HEK293T (cell line): ENCODE results near the gene DCP1A.

Source experiments
- CTCF ChIA-PET: fragments of 350-600 bp; formaldehyde crosslinking; extraction: SDS; loops from one replicate; lab custom pipeline; 2021; ENCODE audit warnings: antibody characterized with exemption, inconsistent platforms; lab: Yijun Ruan, JAX
- POLR2A ChIA-PET: fragments of 350-600 bp; formaldehyde crosslinking; extraction: SDS; loops from one replicate; lab custom pipeline; 2020; ENCODE audit warnings: antibody characterized with exemption, inconsistent platforms; lab: Yijun Ruan, JAX
- DNase-seq: peaks from one replicate; pipeline ENCODE4 v3.0.0; 2012; ENCODE audit warnings: mixed read lengths; ENCODE audit errors: extremely low spot score
- ARNT ChIP-seq: fragments of 450-650 bp; IDR thresholded peaks from 2 replicates; pipeline ENCODE4 v1.6.1; 2017; ENCODE audit warnings: mild to moderate bottlenecking
- BHLHE40 ChIP-seq: fragments of 450-650 bp; IDR thresholded peaks from 2 replicates; pipeline ENCODE4 v1.6.1; 2016; ENCODE audit warnings: mild to moderate bottlenecking, moderate library complexity, borderline replicate concordance
- CTBP1 ChIP-seq: fragments of 450-650 bp; IDR thresholded peaks from 2 replicates; pipeline ENCODE4 v1.6.1; 2016; ENCODE audit warnings: borderline replicate concordance
- ELF4 ChIP-seq: fragments of 450-650 bp; IDR thresholded peaks from 2 replicates; pipeline ENCODE4 v1.6.1; 2017; ENCODE audit warnings: antibody characterized with exemption
- FOXA1 ChIP-seq: fragments of 450-650 bp; IDR thresholded peaks from 2 replicates; pipeline ENCODE4 v1.6.1; 2016; ENCODE audit warnings: mild to moderate bottlenecking
- FOXK2 ChIP-seq: fragments of 450-650 bp; IDR thresholded peaks from 2 replicates; pipeline ENCODE4 v1.6.1; 2016; ENCODE audit warnings: mild to moderate bottlenecking
- FOXM1 ChIP-seq: fragments of 450-650 bp; IDR thresholded peaks from 2 replicates; pipeline ENCODE4 v1.6.1; 2017; ENCODE audit warnings: mild to moderate bottlenecking, borderline replicate concordance
- HDGF ChIP-seq: fragments of 450-650 bp; IDR thresholded peaks from 2 replicates; pipeline ENCODE4 v1.6.1; 2017; ENCODE audit warnings: antibody characterized with exemption, borderline replicate concordance
- L3MBTL2 ChIP-seq: fragments of 450-650 bp; conservative IDR thresholded peaks from 2 replicates; pipeline ENCODE4 v1.6.1; 2016; ENCODE audit warnings: mild to moderate bottlenecking
- LEF1 ChIP-seq: fragments of 450-650 bp; IDR thresholded peaks from 2 replicates; pipeline ENCODE4 v1.6.1; 2017; ENCODE audit warnings: mild to moderate bottlenecking, borderline replicate concordance
- NFRKB ChIP-seq: fragments of 450-650 bp; IDR thresholded peaks from 2 replicates; pipeline ENCODE4 v1.6.1; 2016; ENCODE audit warnings: mild to moderate bottlenecking, moderate library complexity
- SP1 ChIP-seq: fragments of 450-650 bp; IDR thresholded peaks from 2 replicates; pipeline ENCODE4 v1.6.1; 2017
- SUZ12 ChIP-seq: fragments of 450-650 bp; IDR thresholded peaks from 2 replicates; pipeline ENCODE4 v1.6.1; 2016; ENCODE audit warnings: mild to moderate bottlenecking
- TARDBP ChIP-seq: fragments of 450-650 bp; IDR thresholded peaks from 2 replicates; pipeline ENCODE4 v1.6.1; 2016
- ZNF384 ChIP-seq: fragments of 450-650 bp; IDR thresholded peaks from 2 replicates; pipeline ENCODE4 v1.6.1; 2016
- TF ChIP-seq, protein P1 (sequence below): fragments of 450-650 bp; IDR thresholded peaks from 2 replicates; pipeline ENCODE4 v1.6.1; 2016

DCP1A gene

DNA sequence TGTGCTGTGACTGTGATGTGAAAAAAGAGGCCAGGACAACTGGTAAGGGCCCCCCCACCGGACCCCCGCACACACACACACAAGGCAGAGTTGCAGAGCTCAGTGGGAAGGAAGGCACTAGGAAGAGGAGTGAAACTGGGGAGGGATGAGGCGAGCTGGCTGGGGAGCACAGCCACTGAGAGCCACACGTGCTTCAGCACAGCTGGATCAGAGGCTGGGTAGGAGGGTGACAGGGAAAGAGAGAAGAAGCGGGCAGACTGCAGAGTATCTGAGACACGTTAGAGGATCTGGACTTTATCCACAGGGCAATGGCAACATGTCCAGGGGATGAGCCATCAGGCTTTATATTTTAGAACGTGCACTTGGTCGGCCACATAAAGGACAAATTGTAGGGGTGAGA lies 53.5 kb downstream of the DCP1A start:
- DNase-seq: no peak
- ChIA-PET CTCF (no interaction called here), POLR2A (no interaction called here)
- TF ChIP-seq L3MBTL2: no peak
- no peak for TF ChIP-seq ARNT
- TF ChIP-seq FOXK2: no peak
- TF ChIP-seq FOXA1: no peak
- no peak for TF ChIP-seq CTBP1
- no peak for TF ChIP-seq TARDBP

DNA sequence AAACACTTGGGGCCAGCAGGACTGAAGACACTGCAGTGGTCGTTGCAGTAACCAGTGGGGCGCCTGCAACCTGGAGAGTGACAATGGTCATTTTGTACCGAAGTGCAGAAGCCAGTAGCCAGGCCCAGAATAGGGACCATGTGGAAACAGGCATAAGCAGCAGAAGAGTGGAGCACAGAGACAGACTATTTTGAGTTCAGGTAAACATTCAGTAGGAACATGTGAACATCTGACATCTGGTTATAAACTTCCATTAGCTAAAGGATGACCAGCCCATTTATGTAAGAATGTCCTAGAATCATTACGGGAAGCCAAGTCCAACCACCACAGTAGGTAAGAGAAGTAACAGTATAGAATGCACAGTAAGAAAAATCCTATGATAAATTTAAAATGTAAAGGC lies 59.1 kb downstream of the DCP1A start:
- TF ChIP-seq NFRKB: no peak
- TF ChIP-seq, protein P1, sequence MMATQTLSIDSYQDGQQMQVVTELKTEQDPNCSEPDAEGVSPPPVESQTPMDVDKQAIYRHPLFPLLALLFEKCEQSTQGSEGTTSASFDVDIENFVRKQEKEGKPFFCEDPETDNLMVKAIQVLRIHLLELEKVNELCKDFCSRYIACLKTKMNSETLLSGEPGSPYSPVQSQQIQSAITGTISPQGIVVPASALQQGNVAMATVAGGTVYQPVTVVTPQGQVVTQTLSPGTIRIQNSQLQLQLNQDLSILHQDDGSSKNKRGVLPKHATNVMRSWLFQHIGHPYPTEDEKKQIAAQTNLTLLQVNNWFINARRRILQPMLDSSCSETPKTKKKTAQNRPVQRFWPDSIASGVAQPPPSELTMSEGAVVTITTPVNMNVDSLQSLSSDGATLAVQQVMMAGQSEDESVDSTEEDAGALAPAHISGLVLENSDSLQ: no peak
- TF ChIP-seq SP1: no peak
- no peak for TF ChIP-seq FOXK2
- TF ChIP-seq ZNF384: no peak
- TF ChIP-seq FOXA1: no peak
- no peak for TF ChIP-seq L3MBTL2
- no peak for TF ChIP-seq FOXM1
- no peak for TF ChIP-seq SUZ12
- no peak for TF ChIP-seq TARDBP
- TF ChIP-seq ELF4: no peak
- no peak for TF ChIP-seq ARNT
- TF ChIP-seq BHLHE40: no peak
- TF ChIP-seq LEF1: no peak
- TF ChIP-seq HDGF: no peak
- no peak for TF ChIP-seq CTBP1
- POLR2A ChIA-PET: no interaction called here
- DNase-seq: no peak
- CTCF ChIA-PET: no interaction called here

DNA sequence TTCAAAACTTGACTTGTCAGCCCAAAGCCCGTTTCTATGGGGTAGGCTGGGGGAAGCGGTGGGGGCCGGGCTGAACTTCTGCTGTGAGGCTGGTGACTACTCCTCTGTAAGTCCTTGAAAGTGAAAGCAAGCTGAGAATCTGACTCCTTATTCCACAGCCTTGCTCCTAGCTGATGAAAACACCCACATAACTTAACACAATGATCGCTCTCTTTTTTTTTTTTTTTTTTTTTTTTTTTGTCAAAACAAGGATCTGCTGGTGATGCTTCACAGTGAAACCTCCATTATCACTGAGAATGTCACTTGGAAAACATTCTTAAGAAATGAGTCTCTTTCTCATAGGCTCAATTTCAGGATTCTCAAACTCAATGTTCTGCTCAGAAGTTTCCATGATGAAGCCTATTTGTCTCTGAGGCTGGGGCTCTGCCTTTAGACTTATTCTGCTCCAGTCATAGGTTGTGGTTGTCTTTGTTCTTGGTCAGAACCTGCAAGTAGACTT lies 60.2 kb downstream of the DCP1A start:
- no peak for DNase-seq

DNA sequence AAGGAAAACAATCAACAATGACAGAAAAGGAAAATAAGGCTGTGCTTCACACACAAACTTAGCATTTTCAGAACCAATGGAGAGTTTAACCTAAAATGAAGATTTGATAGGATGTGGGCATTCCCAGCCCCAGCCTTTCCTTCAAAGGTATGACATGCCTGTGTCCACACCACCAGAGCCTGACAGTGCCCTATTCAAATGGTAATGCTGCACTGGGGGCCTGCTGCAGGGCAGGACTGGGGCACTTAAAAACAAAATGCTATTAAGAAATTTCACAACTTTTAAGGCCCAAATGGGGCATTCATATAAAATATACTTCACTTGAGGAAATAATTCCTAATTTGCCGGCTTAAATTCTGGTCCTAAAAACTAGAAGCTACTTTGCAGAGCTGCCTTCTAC lies 60.6 kb downstream of the DCP1A start:
- ChIA-PET POLR2A (no interaction called here), CTCF (no interaction called here)
- TF ChIP-seq BHLHE40 (no peak), FOXM1 (no peak)
- no peak for DNase-seq

More for the DNA sequence above, 60.2 kb downstream of the DCP1A start:
- ChIA-PET POLR2A (no interaction called here), CTCF (no interaction called here)
- no peak for TF ChIP-seq ZNF384
- TF ChIP-seq LEF1: no peak
- TF ChIP-seq FOXM1: no peak
- no peak for TF ChIP-seq ARNT
- TF ChIP-seq SP1: no peak
- TF ChIP-seq NFRKB: no peak
- no peak for TF ChIP-seq TARDBP
- no peak for TF ChIP-seq FOXA1
- TF ChIP-seq, protein P1: no peak
- no peak for TF ChIP-seq CTBP1
- TF ChIP-seq ELF4: no peak
- TF ChIP-seq L3MBTL2: no peak
- no peak for TF ChIP-seq FOXK2
- no peak for TF ChIP-seq HDGF
- TF ChIP-seq SUZ12: no peak

DNA sequence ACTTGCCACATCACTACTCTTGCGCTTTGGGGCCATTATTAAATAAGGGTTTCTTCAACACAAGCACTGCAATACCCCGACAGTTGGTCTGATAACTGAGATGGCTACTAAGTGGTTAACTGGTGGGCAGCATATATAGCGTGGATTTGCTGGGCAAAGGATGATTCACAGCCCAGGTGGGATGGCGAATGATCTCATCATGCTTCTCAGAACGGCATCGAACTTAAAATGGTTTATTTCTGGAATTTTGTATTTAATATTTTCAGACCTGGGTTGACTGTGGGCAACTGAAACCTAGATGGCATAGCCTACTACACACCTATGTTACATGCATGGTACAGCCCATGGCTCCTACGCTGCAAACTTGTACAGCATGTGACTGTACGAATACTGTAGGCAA lies 64.8 kb downstream of the DCP1A start:
- POLR2A ChIA-PET: no interaction called here
- no peak for DNase-seq
- CTCF ChIA-PET: no interaction called here
- TF ChIP-seq FOXA1 (no peak), LEF1 (no peak), SP1 (no peak), SUZ12 (no peak), HDGF (no peak), TARDBP (no peak), FOXK2 (no peak), ARNT (no peak), L3MBTL2 (no peak)

DNA sequence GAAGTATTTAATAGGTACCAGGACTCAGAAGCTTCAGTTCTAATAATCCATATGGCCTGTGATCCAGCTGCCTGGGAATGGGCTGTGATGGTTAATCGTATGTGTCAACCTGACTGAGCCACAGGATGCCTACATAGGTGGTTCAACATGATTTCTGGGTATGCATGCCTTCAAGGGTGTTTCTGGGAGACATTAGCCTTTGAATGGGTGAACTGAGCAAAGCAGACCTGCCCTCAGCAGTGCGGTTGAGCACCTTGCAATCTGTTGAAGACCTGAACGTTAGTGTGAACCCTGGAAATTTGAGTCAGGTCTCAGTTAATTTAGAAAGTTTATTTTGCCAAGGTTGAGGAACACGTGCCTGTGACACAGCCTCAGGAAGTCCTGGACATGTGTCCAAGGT lies 68.7 kb downstream of the DCP1A start:
- TF ChIP-seq FOXA1 (no peak), ARNT (no peak), CTBP1 (no peak), SUZ12 (no peak), HDGF (no peak), ELF4 (no peak), SP1 (no peak), ZNF384 (no peak), NFRKB (no peak), BHLHE40 (no peak), FOXM1 (no peak), L3MBTL2 (no peak), TARDBP (no peak), FOXK2 (no peak), LEF1 (no peak)
- TF ChIP-seq, protein P1: no peak
- no peak for DNase-seq
- ChIA-PET CTCF (no interaction called here), POLR2A (no interaction called here)
